Right atrium auricular region (tissue), 2 donors: ENCODE data around the gene COL17A1. TPM values are rescaled to one million over a fixed set of nuclear protein-coding genes. Genes with fewer than 3 reads are reported as not detected.

Experiments
- DNase-seq: peaks from one replicate; pipeline ENCODE4 v3.0.0-alpha.2; 2019; ENCODE audit warnings: low spot score
- H3K27ac ChIP-seq, 2 donors: fragments of 200-600 bp; sonication (generic); 1 replicate in 1 of 2; 2 replicates in 1 of 2; pipeline ENCODE4 v1.5.1; 2016 to 2019
- H3K27me3 ChIP-seq, 2 donors: fragments of 200-600 bp; sonication (generic); one replicate each; pipeline versions ENCODE4 v1.5.1 to v1.6.0; 2017 to 2019
- H3K36me3 ChIP-seq: fragments of 200-600 bp; sonication (generic); one replicate; pipeline ENCODE4 v1.5.1; 2016
- H3K4me1 ChIP-seq, 2 donors: fragments of 200-600 bp; sonication (generic); one replicate each; pipeline versions ENCODE4 v1.5.1 to v1.6.0; 2017 to 2019
- H3K4me3 ChIP-seq, 2 donors: fragments of 200-600 bp; sonication (generic); 1 replicate in 1 of 2; 2 replicates in 1 of 2; pipeline ENCODE4 v1.5.1; 2017 to 2019; ENCODE audit warnings: mild to moderate bottlenecking in 1 of 2, moderate library complexity in 1 of 2
- H3K9me3 ChIP-seq, 2 donors: fragments of 200-600 bp; sonication (generic); one replicate each; pipeline ENCODE4 v1.5.1; 2019
- CTCF ChIP-seq, 2 donors: fragments of 200-600 bp; sonication (generic); IDR thresholded peaks; one replicate each; pipeline ENCODE4 v1.5.1; 2019; ENCODE audit warnings: antibody characterized with exemption in 2 of 2
- total RNA-seq, 2 donors: library from RNA; depleted of rRNA; stranded (reverse); fragments of >200 nt; gene quantifications; one replicate each; pipeline ENCODE4 v1.1.0, GENCODE V29; 2016

The COL17A1 gene
- total RNA-seq, 2 donors from 2014 or later = 0.26 to 6.2 TPM

DNA sequence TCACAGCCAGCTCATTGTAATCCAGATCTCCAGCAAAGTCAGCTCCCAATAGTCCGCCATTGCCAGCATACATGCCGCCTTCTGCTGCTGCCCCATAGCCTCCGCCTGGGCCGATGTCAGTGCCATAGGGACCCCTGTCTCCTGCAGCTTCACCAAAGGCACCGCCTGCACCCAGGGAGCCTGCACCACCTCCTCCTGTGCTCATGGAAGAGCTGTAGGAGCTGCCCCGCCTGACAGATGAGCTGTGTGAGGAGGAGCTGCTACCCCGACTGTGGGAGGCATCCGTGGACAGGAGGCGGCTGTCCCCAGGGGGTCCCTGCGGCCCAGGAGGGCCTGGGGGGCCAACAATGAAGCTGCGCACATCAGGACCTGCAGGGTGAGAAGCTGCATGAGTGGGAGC, 51.7 kb downstream of the COL17A1 start:
- TF ChIP-seq CTCF (IDR thresholded peaks at IDR 0.05) = no peak
- no peaks in the 10 kb centered on the region for H3K27me3 ChIP-seq
- H3K4me3 ChIP-seq = no peak overlapping the region
- H3K36me3 ChIP-seq = peaks cover 17% of the 10 kb centered on the region
- peak; percentile 51 for DNase-seq
- no peak overlapping the region for H3K27ac ChIP-seq
- peaks cover 0 to 3% of the 10 kb centered on the region in 2 donors for H3K4me1 ChIP-seq
- no peaks in the 10 kb centered on the region for H3K9me3 ChIP-seq

- H3K9me3 ChIP-seq = no peaks in the 10 kb centered on the region
- peak; percentile 53 for DNase-seq
- TF ChIP-seq CTCF (IDR thresholded peaks at IDR 0.05) = no peak
- no peaks in the 10 kb centered on the region for H3K27me3 ChIP-seq
- H3K36me3 ChIP-seq = peaks cover 17% of the 10 kb centered on the region
- peaks cover 0 to 8% of the 10 kb centered on the region in 2 donors for H3K4me1 ChIP-seq
- H3K27ac ChIP-seq = no peak overlapping the region
- no peak overlapping the region for H3K4me3 ChIP-seq
Observed at GRCh38 chr10:104033401-104033930, 52.2 kb downstream of the COL17A1 start.

DNA sequence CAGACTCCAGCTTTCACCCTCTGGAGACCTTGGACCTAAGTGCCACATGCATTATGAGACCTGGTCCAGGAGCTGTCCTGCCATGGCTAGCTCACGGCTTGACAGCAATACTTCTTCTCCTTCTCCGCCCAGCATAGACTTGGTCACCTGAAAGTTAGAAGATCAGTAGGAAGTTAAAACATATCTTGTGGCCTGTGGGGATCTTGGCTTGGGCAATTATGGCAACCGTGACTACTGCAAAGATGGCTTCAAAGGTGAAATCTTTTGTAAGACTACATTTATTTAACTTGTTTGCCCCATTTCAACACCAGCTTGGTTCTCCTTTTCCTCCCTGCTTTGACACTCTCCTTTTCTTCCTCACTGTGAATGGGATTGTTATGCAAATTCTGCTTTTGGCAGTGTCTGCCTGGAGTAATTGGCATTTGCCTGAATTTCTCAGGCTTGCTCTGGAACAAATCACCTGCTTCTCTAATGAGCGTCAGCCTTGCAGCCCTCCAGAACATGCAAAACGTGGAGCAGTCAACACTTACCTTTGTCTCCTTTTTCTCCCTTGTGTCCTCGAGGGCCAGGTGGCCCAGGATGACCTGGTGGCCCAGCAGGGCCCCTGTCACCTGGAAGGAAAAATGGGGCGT, 53.4 kb downstream of the COL17A1 start:
- Histone ChIP-seq H3K36me3 (peaks cover 17% of the 10 kb centered on the region), H3K27me3 (no peaks in the 10 kb centered on the region), H3K4me3 (no peak overlapping the region), H3K27ac (no peak overlapping the region), H3K4me1 (peaks cover 0 to 10% of the 10 kb centered on the region in 2 donors), H3K9me3 (no peaks in the 10 kb centered on the region)
- TF ChIP-seq CTCF (IDR thresholded peaks at IDR 0.05) = no peak
- DNase-seq = no peak

DNA sequence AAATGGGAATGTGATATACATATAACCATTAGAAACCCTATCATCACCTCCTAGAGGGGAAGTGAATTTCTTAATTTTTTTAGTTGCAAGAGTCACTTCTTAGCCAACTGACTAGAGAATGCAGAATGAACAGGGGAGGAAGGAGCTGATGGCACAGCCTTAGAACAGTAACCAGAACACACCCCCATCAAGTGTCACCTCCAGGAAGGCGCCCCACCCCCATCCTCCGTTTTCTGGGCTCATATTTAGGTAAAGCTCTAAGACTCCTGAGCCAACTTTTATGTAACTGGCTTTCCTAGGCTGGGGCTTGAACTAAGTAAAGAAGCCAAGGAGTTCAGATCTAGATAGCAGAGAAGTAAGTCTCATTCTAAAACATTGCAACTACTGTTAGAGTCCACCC, 54.0 kb downstream of the COL17A1 start:
- Histone ChIP-seq H3K36me3 (peaks cover 20% of the 10 kb centered on the region), H3K4me1 (peaks cover 0 to 10% of the 10 kb centered on the region in 2 donors), H3K9me3 (no peaks in the 10 kb centered on the region), H3K27ac (no peak overlapping the region), H3K27me3 (no peaks in the 10 kb centered on the region), H3K4me3 (no peak overlapping the region)
- no peak for TF ChIP-seq CTCF (IDR thresholded peaks at IDR 0.05)
- DNase-seq = no peak

DNA sequence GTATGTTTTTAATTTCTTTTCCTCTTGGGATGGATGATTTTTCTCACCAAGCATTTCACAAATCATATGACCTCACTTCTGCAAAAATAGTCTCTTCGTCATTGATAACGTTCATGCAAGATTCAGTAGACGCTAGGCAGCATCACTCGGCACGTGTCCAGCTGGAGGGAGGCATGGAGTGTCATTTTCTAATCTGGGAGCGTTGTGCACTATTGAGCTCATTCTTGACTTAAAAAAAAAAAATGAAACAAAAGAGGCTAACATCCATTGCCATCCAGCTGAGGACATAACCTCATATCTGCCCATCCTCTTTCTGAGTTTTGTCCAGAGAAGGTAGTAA, 56.2 kb downstream of the COL17A1 start:
- Histone ChIP-seq H3K27ac (peak overlapping the region; percentile 68 to 89), H3K4me1 (peaks cover 0 to 11% of the 10 kb centered on the region in 2 donors), H3K36me3 (peaks cover 34% of the 10 kb centered on the region)

More for the DNA sequence above, 56.2 kb downstream of the COL17A1 start:
- no peak for TF ChIP-seq CTCF (IDR thresholded peaks at IDR 0.05)
- Histone ChIP-seq H3K27me3 (no peaks in the 10 kb centered on the region), H3K4me3 (no peak overlapping the region), H3K9me3 (no peaks in the 10 kb centered on the region)
- peak; percentile 91 for DNase-seq
